CD8-positive, alpha-beta memory T cell (primary cell): ENCODE measurements around the gene FKBP1A. TPM values are rescaled to one million over a fixed set of nuclear protein-coding genes. Genes with fewer than 3 reads are reported as not detected.

ENCODE experiments used
- CTCF ChIA-PET: fragments of 350-600 bp; sonication (Branson Sonifier 250); formaldehyde crosslinking; loops from one replicate; lab custom pipeline; 2021; ENCODE audit warnings: antibody characterized with exemption; lab: Charles Lee
- POLR2A ChIA-PET: fragments of 350-600 bp; sonication (Branson Sonifier 250); formaldehyde crosslinking; loops from one replicate; lab custom pipeline; 2021; ENCODE audit warnings: antibody characterized with exemption; lab: Charles Lee
- DNase-seq, 5 donors: peaks; one replicate each; pipeline versions ENCODE4 v3.0.0 to v3.0.0-alpha.2; 2020 to 2022; ENCODE audit warnings: mixed read lengths in 1 of 5
- H3K27ac ChIP-seq: one replicate; pipeline ENCODE4 v1.7.0; 2013; ENCODE audit warnings: low read depth, mild to moderate bottlenecking, low read length, moderate library complexity
- H3K27me3 ChIP-seq: 2 replicates; pipeline ENCODE4 v1.7.0; 2013; ENCODE audit warnings: low read length, mild to moderate bottlenecking; ENCODE audit not compliant: insufficient read depth, poor library complexity, severe bottlenecking
- H3K36me3 ChIP-seq: 2 replicates; pipeline ENCODE4 v1.7.0; 2013; ENCODE audit warnings: mild to moderate bottlenecking, low read length, moderate library complexity; ENCODE audit not compliant: insufficient read depth
- H3K4me1 ChIP-seq: 2 replicates; pipeline ENCODE4 v1.7.0; 2013; ENCODE audit warnings: mild to moderate bottlenecking, low read length, moderate library complexity; ENCODE audit not compliant: insufficient read depth
- H3K4me3 ChIP-seq: 2 replicates; pipeline ENCODE4 v1.7.0; 2013; ENCODE audit warnings: mild to moderate bottlenecking, low read length
- H3K9me3 ChIP-seq: 2 replicates; pipeline ENCODE4 v1.7.0; 2013; ENCODE audit warnings: mild to moderate bottlenecking, low read length
- H3K27ac Mint-ChIP-seq, 8 donors: one replicate each; pipeline ENCODE4 v1.8.0; 2020 to 2021; ENCODE audit warnings: mixed read lengths in 8 of 8, mild to moderate bottlenecking in 6 of 8, inconsistent platforms in 3 of 8, moderate library complexity in 3 of 8
- H3K27me3 Mint-ChIP-seq, 2 donors: one replicate each; pipeline ENCODE4 v1.8.0; 2020 to 2021; ENCODE audit warnings: mixed read lengths in 2 of 2, mild to moderate bottlenecking in 1 of 2, moderate library complexity in 1 of 2
- H3K36me3 Mint-ChIP-seq, 3 donors: one replicate each; pipeline ENCODE4 v1.8.0; 2020 to 2021; ENCODE audit warnings: mixed read lengths in 3 of 3, inconsistent platforms in 1 of 3, mild to moderate bottlenecking in 1 of 3
- H3K4me1 Mint-ChIP-seq, 3 donors: one replicate each; pipeline ENCODE4 v1.8.0; 2020 to 2021; ENCODE audit warnings: mixed read lengths in 3 of 3, inconsistent platforms in 1 of 3, mild to moderate bottlenecking in 1 of 3
- H3K4me3 Mint-ChIP-seq, 7 donors: one replicate each; pipeline ENCODE4 v1.8.0; 2020 to 2021; ENCODE audit warnings: mixed read lengths in 7 of 7, mild to moderate bottlenecking in 6 of 7, moderate library complexity in 4 of 7, inconsistent platforms in 2 of 7
- H3K9me3 Mint-ChIP-seq, 5 donors: one replicate each; pipeline ENCODE4 v1.8.0; 2020 to 2022; ENCODE audit warnings: mixed read lengths in 5 of 5, mild to moderate bottlenecking in 3 of 5, moderate library complexity in 2 of 5, inconsistent platforms in 1 of 5
- polyA plus RNA-seq: library from polyadenylated mRNA; unstranded; fragments of 300-500 nt; fragmentation: Illumina TruSeq; gene quantifications from one replicate; pipeline ENCODE4 v1.2.3, GENCODE V29; 2021
- total RNA-seq, 2 experiments: library from RNA; stranded (reverse); gene quantifications; one replicate each; pipeline ENCODE4 v1.2.3, GENCODE V29; 2021

Gene FKBP1A
- total and polyA plus RNA-seq, 3 experiments from 2014 or later: 43.1 to 274 (median 274) TPM

DNA sequence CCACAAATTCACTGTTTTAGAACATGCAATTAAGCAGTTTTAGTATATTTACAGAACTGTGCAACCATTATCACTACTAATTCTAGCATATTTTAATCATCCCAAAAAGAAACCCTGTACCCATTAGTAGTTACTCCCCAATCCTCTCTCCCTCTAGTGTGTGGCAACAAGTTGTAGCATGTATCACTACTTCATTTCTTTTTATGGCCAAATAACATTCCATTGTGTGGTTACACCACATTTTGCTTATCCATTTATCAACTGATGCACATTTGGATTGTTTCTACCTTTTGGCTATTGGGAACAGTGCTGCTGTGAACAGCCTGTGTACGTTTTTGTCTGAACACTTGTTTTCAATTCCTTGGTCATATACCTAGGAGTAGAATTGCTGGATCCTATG lies 31.5 kb upstream of the FKBP1A start:
- Mint-ChIP-seq H3K4me1 (peaks cover 0 to 5% (median 0%) of the 10 kb centered on the region in 3 donors), H3K9me3 (peaks cover 17 to 30% (median 25%) of the 10 kb centered on the region in 5 donors), H3K36me3 (peaks cover 2 to 31% (median 2%) of the 10 kb centered on the region in 3 donors), H3K27me3 (peaks cover 22 to 38% of the 10 kb centered on the region in 2 donors), H3K27ac (no peak overlapping the region), H3K4me3 (no peak overlapping the region)
- POLR2A ChIA-PET: no interaction called here
- H3K9me3 ChIP-seq: peaks cover 4% of the 10 kb centered on the region
- H3K27me3 ChIP-seq: no peaks in the 10 kb centered on the region
- CTCF ChIA-PET: interaction anchor here (1.1 kb wide), 1 partner anchor 20 kb away, joined by 3 read pairs; no protein-coding TSS in a partner anchor
- DNase-seq: no peak
- H3K36me3 ChIP-seq: no peaks in the 10 kb centered on the region
- H3K4me3 ChIP-seq: no peak overlapping the region
- H3K27ac ChIP-seq: no peak overlapping the region
- peaks cover 4% of the 10 kb centered on the region for H3K4me1 ChIP-seq

- Histone ChIP-seq H3K27ac (no peak overlapping the region), H3K36me3 (no peaks in the 10 kb centered on the region), H3K9me3 (peaks cover 4% of the 10 kb centered on the region), H3K27me3 (no peaks in the 10 kb centered on the region), H3K4me3 (no peak overlapping the region), H3K4me1 (peaks cover 4% of the 10 kb centered on the region)
- Mint-ChIP-seq H3K27ac (no peak overlapping the region), H3K27me3 (peaks cover 26 to 36% of the 10 kb centered on the region in 2 donors), H3K36me3 (peaks cover 4 to 36% (median 5%) of the 10 kb centered on the region in 3 donors), H3K4me1 (peaks cover 0 to 5% (median 0%) of the 10 kb centered on the region in 3 donors), H3K4me3 (no peak overlapping the region), H3K9me3 (peaks cover 22 to 37% (median 31%) of the 10 kb centered on the region in 5 donors)
- DNase-seq: peak in 1 of 5 donors; percentile 58
- CTCF ChIA-PET: interaction anchor here (1.1 kb wide), 1 partner anchor 21 kb away, joined by 3 read pairs; no protein-coding TSS in a partner anchor
- POLR2A ChIA-PET: no interaction called here
Measured at GRCh38 chr20:1423625-1424106, 30.8 kb upstream of the FKBP1A start.

DNA sequence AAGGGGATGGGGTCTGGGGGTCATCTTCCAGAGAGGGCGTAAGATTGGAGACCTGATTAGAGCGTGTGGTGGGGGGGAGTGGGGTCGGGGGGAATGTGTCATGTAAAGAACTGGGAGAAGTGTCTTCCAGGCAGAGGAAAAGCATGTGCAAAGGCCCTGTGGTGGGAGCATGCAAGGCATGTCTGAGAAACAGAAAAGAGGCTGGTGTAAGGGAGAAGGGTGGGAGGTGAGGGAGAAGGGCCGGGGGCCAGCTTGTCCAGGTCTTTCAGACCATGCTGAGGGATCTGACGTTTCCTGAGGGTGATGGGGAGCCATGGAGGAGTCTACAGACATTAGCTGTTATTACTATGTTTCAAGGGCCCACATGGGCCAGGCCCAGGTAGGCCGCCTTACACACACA lies 30.4 kb upstream of the FKBP1A start:
- Mint-ChIP-seq H3K27me3 (peaks cover 24 to 35% of the 10 kb centered on the region in 2 donors), H3K27ac (no peak overlapping the region)

DNA sequence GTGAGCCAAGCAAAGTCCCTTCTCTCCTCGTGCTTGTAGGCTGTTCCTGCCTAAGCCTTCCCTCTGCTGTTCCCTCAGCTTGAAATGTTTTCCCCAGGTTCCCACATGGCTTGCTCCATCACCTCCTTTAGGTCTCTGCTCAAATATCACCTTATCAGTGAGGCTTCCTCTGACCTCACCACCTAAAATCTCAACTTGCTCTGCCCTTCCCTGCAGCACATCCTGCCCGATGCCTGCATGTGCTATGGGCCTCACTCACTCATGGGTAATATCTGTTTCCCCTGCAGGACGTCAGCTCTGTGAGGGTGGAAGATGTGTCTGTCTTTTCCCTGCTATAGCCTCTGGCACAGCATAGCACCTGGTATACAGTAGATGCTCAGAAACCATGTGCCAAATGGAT lies 29.9 kb upstream of the FKBP1A start:
- H3K36me3 ChIP-seq: no peaks in the 10 kb centered on the region
- no peak for DNase-seq
- ChIA-PET CTCF (no interaction called here), POLR2A (no interaction called here)
- H3K27ac ChIP-seq: no peak overlapping the region
- no peaks in the 10 kb centered on the region for H3K27me3 ChIP-seq
- Mint-ChIP-seq H3K27me3 (peaks cover 24 to 31% of the 10 kb centered on the region in 2 donors), H3K4me3 (no peak overlapping the region), H3K27ac (no peak overlapping the region), H3K9me3 (peaks cover 22 to 45% (median 35%) of the 10 kb centered on the region in 5 donors), H3K36me3 (peaks cover 4 to 36% (median 5%) of the 10 kb centered on the region in 3 donors), H3K4me1 (peaks cover 0 to 5% (median 0%) of the 10 kb centered on the region in 3 donors)
- H3K4me3 ChIP-seq: no peak overlapping the region
- H3K4me1 ChIP-seq: peaks cover 4% of the 10 kb centered on the region
- H3K9me3 ChIP-seq: peaks cover 4% of the 10 kb centered on the region

More for the DNA sequence above, 30.4 kb upstream of the FKBP1A start:
- Mint-ChIP-seq H3K4me1 (peaks cover 0 to 5% (median 0%) of the 10 kb centered on the region in 3 donors), H3K36me3 (peaks cover 4 to 36% (median 5%) of the 10 kb centered on the region in 3 donors), H3K4me3 (no peak overlapping the region), H3K9me3 (peaks cover 22 to 41% (median 35%) of the 10 kb centered on the region in 5 donors)
- Histone ChIP-seq H3K4me3 (no peak overlapping the region), H3K27me3 (no peaks in the 10 kb centered on the region), H3K36me3 (no peaks in the 10 kb centered on the region), H3K4me1 (peaks cover 4% of the 10 kb centered on the region), H3K27ac (no peak overlapping the region), H3K9me3 (peaks cover 4% of the 10 kb centered on the region)
- CTCF ChIA-PET: no interaction called here
- DNase-seq: no peak
- POLR2A ChIA-PET: no interaction called here

DNA sequence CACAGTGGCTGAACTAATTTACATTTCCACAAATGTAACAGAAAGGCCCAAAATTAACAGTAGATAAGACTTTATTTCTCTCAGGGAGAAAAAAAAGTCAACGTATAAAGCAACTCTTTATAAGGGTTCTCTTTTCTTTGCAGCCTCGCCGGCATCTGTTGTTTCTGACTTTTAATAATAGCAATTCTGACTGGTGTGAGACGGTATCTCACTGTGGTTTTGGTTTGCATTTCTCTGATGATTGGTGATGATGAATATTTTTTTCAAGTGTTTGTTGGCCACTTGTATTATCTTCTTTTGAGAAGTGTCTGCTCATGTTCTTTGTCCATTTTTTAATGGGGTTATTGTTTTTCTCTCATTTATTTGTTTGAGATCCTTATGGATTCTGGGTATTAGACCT lies 27.2 kb upstream of the FKBP1A start:
- H3K36me3 ChIP-seq: no peaks in the 10 kb centered on the region
- CTCF ChIA-PET: no interaction called here

GRCh38 chr20:1418350-1418749 lies 25.5 kb upstream of the FKBP1A start:
- H3K36me3 ChIP-seq: no peaks in the 10 kb centered on the region
- no peak overlapping the region for H3K27ac ChIP-seq
- POLR2A ChIA-PET: no interaction called here
- H3K9me3 ChIP-seq: peaks cover 4% of the 10 kb centered on the region
- CTCF ChIA-PET: no interaction called here
- H3K27me3 ChIP-seq: no peaks in the 10 kb centered on the region
- Mint-ChIP-seq H3K27me3 (peaks cover 15 to 20% of the 10 kb centered on the region in 2 donors), H3K27ac (no peak overlapping the region), H3K36me3 (peaks cover 4 to 36% (median 5%) of the 10 kb centered on the region in 3 donors), H3K4me3 (no peak overlapping the region), H3K9me3 (peaks cover 22 to 48% (median 35%) of the 10 kb centered on the region in 5 donors), H3K4me1 (peaks cover 0 to 5% (median 0%) of the 10 kb centered on the region in 3 donors)
- peaks cover 4% of the 10 kb centered on the region for H3K4me1 ChIP-seq
- H3K4me3 ChIP-seq: no peak overlapping the region
- no peak for DNase-seq

More for the DNA sequence above, 27.2 kb upstream of the FKBP1A start:
- Histone ChIP-seq H3K4me1 (peaks cover 4% of the 10 kb centered on the region), H3K9me3 (peaks cover 4% of the 10 kb centered on the region), H3K27me3 (no peaks in the 10 kb centered on the region), H3K27ac (no peak overlapping the region), H3K4me3 (no peak overlapping the region)
- Mint-ChIP-seq H3K36me3 (peaks cover 4 to 36% (median 5%) of the 10 kb centered on the region in 3 donors), H3K27ac (no peak overlapping the region), H3K9me3 (peaks cover 22 to 48% (median 35%) of the 10 kb centered on the region in 5 donors), H3K4me3 (no peak overlapping the region), H3K27me3 (peaks cover 16 to 20% of the 10 kb centered on the region in 2 donors), H3K4me1 (peaks cover 0 to 5% (median 0%) of the 10 kb centered on the region in 3 donors)
- POLR2A ChIA-PET: no interaction called here
- DNase-seq: no peak

DNA sequence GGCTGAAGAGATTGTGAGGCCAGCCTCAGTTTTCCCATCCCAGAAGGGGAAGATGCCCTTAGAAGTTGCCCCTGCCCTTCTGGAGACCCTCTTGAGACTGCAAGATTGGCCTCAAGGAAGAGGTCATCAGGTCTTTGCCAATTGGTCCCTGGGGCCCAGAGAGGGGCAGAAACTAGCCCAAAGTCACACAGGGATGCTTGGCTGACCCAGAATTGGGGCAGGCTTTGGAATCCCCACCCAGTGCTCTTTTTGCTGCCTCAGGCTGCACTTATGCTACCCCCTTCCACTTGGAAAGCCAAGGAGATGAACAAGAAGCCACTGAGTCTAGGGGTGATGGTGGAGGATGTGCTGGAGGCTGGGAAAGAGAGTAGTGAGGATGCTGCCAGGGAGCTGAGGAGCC lies 24.9 kb upstream of the FKBP1A start:
- CTCF ChIA-PET: no interaction called here
- POLR2A ChIA-PET: no interaction called here

DNA sequence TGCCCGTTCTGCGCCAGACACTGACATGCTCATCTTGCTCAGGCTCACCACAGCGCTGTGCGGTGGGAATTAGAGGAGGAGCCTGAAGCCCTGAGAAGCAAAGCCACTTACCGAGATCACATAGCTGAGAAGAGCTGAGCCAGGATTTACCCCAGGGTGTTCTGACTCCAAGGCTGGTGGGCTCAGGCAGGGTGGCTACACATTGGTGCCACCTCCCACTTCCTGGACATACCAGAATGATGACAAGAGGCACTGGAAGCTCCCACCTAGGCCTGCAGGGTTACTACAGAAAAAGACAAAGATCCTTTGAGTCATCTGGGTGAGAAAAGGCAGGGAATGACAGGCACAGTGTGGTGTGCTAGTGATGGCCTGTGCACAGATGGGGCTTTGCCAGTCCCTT lies 24.4 kb upstream of the FKBP1A start:
- no peaks in the 10 kb centered on the region for H3K4me1 ChIP-seq
- H3K9me3 ChIP-seq: peaks cover 4% of the 10 kb centered on the region
- no peak for DNase-seq
- Mint-ChIP-seq H3K36me3 (peaks cover 3 to 32% (median 4%) of the 10 kb centered on the region in 3 donors), H3K27ac (no peak overlapping the region), H3K4me1 (no peaks in the 10 kb centered on the region), H3K27me3 (peaks cover 13 to 20% of the 10 kb centered on the region in 2 donors), H3K9me3 (peaks cover 22 to 45% (median 35%) of the 10 kb centered on the region in 5 donors), H3K4me3 (no peak overlapping the region)
- ChIA-PET CTCF (no interaction called here), POLR2A (interaction anchor here (0.5 kb wide), 1 partner anchor 19 kb away, joined by 3 read pairs; no protein-coding TSS in a partner anchor)
- H3K27me3 ChIP-seq: no peaks in the 10 kb centered on the region
- H3K4me3 ChIP-seq: no peak overlapping the region
- no peaks in the 10 kb centered on the region for H3K36me3 ChIP-seq
- no peak overlapping the region for H3K27ac ChIP-seq

More for the DNA sequence above, 24.9 kb upstream of the FKBP1A start:
- Mint-ChIP-seq H3K27me3 (peaks cover 13 to 20% of the 10 kb centered on the region in 2 donors), H3K4me1 (peaks cover 0 to 2% (median 0%) of the 10 kb centered on the region in 3 donors), H3K9me3 (peaks cover 22 to 46% (median 35%) of the 10 kb centered on the region in 5 donors), H3K4me3 (no peak overlapping the region), H3K27ac (no peak overlapping the region), H3K36me3 (peaks cover 4 to 32% (median 5%) of the 10 kb centered on the region in 3 donors)
- Histone ChIP-seq H3K4me1 (peaks cover under 1% of the 10 kb centered on the region), H3K36me3 (no peaks in the 10 kb centered on the region), H3K27ac (no peak overlapping the region), H3K9me3 (peaks cover 4% of the 10 kb centered on the region), H3K4me3 (no peak overlapping the region), H3K27me3 (no peaks in the 10 kb centered on the region)
- no peak for DNase-seq
